H9 (cell line): ENCODE measurements around the gene GGCT. TPM values are rescaled to one million over a fixed set of nuclear protein-coding genes. Genes with fewer than 3 reads are reported as not detected.

ENCODE experiments used
- DNase-seq: peaks from one replicate; pipeline ENCODE4 v3.0.0-alpha.2; 2017
- H2AFZ ChIP-seq: one replicate; pipeline ENCODE4 v1.6.1; 2013; ENCODE audit warnings: mild to moderate bottlenecking, low read length, control low read depth, moderate library complexity
- H2AK5ac ChIP-seq: 2 replicates; pipeline ENCODE4 v1.6.1; 2013; ENCODE audit warnings: low read length, control low read depth, mixed read lengths; ENCODE audit not compliant: insufficient read length
- H2BK120ac ChIP-seq: one replicate; pipeline ENCODE4 v1.6.1; 2013; ENCODE audit warnings: low read depth, mild to moderate bottlenecking, low read length, control low read depth, inconsistent platforms; ENCODE audit not compliant: poor library complexity, severe bottlenecking
- H2BK12ac ChIP-seq: 2 replicates; pipeline ENCODE4 v1.6.1; 2013; ENCODE audit warnings: low read length, control low read depth, mixed read lengths, low read depth; ENCODE audit not compliant: insufficient read length
- H2BK15ac ChIP-seq: 2 replicates; pipeline ENCODE4 v1.6.1; 2013; ENCODE audit warnings: low read depth, low read length, control low read depth
- H2BK20ac ChIP-seq: one replicate; pipeline ENCODE4 v1.6.1; 2013; ENCODE audit warnings: low read depth, mild to moderate bottlenecking, low read length, control low read depth, inconsistent platforms; ENCODE audit not compliant: poor library complexity, severe bottlenecking
- H2BK5ac ChIP-seq: 2 replicates; pipeline ENCODE4 v1.6.1; 2013; ENCODE audit warnings: low read length, control low read depth, mixed read lengths; ENCODE audit not compliant: insufficient read length
- H3K14ac ChIP-seq: 2 replicates; pipeline ENCODE4 v1.6.1; 2013; ENCODE audit warnings: low read length, control low read depth; ENCODE audit not compliant: insufficient read depth
- H3K18ac ChIP-seq: 2 replicates; pipeline ENCODE4 v1.6.1; 2013; ENCODE audit warnings: low read depth, mild to moderate bottlenecking, mixed read lengths, low read length, control low read depth; ENCODE audit not compliant: insufficient read length
- H3K23ac ChIP-seq: 2 replicates; pipeline ENCODE4 v1.6.1; 2013; ENCODE audit warnings: low read length, control low read depth, mixed read lengths, low read depth; ENCODE audit not compliant: insufficient read length
- H3K23me2 ChIP-seq: 2 replicates; pipeline ENCODE4 v1.6.1; 2013; ENCODE audit warnings: low read depth, mild to moderate bottlenecking, mixed read lengths, low read length, control low read depth; ENCODE audit not compliant: insufficient read length, poor library complexity, severe bottlenecking
- H3K27ac ChIP-seq: 2 replicates; pipeline ENCODE4 v1.5.1; 2013; ENCODE audit warnings: low read length, control low read depth, mixed read lengths, low read depth; ENCODE audit not compliant: insufficient read length
- H3K27me3 ChIP-seq: 2 replicates; pipeline ENCODE4 v1.6.1; 2013; ENCODE audit warnings: low read length, control low read depth, inconsistent platforms; ENCODE audit not compliant: insufficient read depth
- H3K4ac ChIP-seq: 2 replicates; pipeline ENCODE4 v1.6.1; 2013; ENCODE audit warnings: low read depth, mild to moderate bottlenecking, control low read depth, inconsistent platforms, low read length, moderate library complexity
- H3K4me1 ChIP-seq: 2 replicates; pipeline ENCODE4 v1.6.1; 2013; ENCODE audit warnings: low read length, control low read depth, inconsistent platforms; ENCODE audit not compliant: insufficient read depth
- H3K4me2 ChIP-seq: 2 replicates; pipeline ENCODE4 v1.6.1; 2013; ENCODE audit warnings: low read length, control low read depth, mixed read lengths; ENCODE audit not compliant: insufficient read length, insufficient read depth
- H3K56ac ChIP-seq: 2 replicates; pipeline ENCODE4 v1.6.1; 2013; ENCODE audit warnings: low read depth, mild to moderate bottlenecking, mixed read lengths, low read length, control low read depth; ENCODE audit not compliant: insufficient read length
- H3K79me1 ChIP-seq: 2 replicates; pipeline ENCODE4 v1.6.1; 2013; ENCODE audit warnings: low read depth, mild to moderate bottlenecking, moderate library complexity, low read length, control low read depth, inconsistent platforms; ENCODE audit not compliant: insufficient read depth, poor library complexity, severe bottlenecking
- H3K79me2 ChIP-seq: 2 replicates; pipeline ENCODE4 v1.6.1; 2013; ENCODE audit warnings: low read length, control low read depth, inconsistent platforms; ENCODE audit not compliant: insufficient read depth
- H3K9ac ChIP-seq: 2 replicates; pipeline ENCODE4 v1.6.1; 2013; ENCODE audit warnings: low read length, control low read depth, mixed read lengths; ENCODE audit not compliant: insufficient read length; ENCODE audit errors: extremely low read depth
- H3K9me3 ChIP-seq: one replicate; pipeline ENCODE4 v1.6.1; 2013; ENCODE audit warnings: low read depth, low read length, inconsistent platforms; ENCODE audit not compliant: control insufficient read depth
- H3T11ph ChIP-seq: one replicate; pipeline ENCODE4 v1.6.1; 2013; ENCODE audit warnings: mild to moderate bottlenecking, low read length, control low read depth, inconsistent platforms
- H4K20me1 ChIP-seq: one replicate; pipeline ENCODE4 v1.6.1; 2013; ENCODE audit not compliant: control insufficient read depth, insufficient read length, insufficient read depth
- H4K5ac ChIP-seq: 2 replicates; pipeline ENCODE4 v1.6.1; 2013; ENCODE audit warnings: low read depth, mild to moderate bottlenecking, mixed read lengths, low read length, control low read depth; ENCODE audit not compliant: insufficient read length
- H4K8ac ChIP-seq: replicated peaks from 2 replicates; pipeline ENCODE4 v1.6.1; 2013; ENCODE audit warnings: low read length, control low read depth, mixed read lengths, low read depth; ENCODE audit not compliant: insufficient read length
- H4K91ac ChIP-seq: 2 replicates; pipeline ENCODE4 v1.6.1; 2013; ENCODE audit warnings: low read depth, mild to moderate bottlenecking, moderate library complexity, mixed read lengths, low read length, control low read depth; ENCODE audit not compliant: insufficient read length
- H3K27ac Mint-ChIP-seq, 3 experiments: 2 replicates in 2 of 3; 3 replicates in 1 of 3; pipeline ENCODE4 v1.8.0; 2020 to 2021; ENCODE audit warnings: mixed read lengths in 3 of 3, mild to moderate bottlenecking in 1 of 3, moderate library complexity in 1 of 3
- H3K27me3 Mint-ChIP-seq: 2 replicates; pipeline ENCODE4 v1.8.0; 2021; ENCODE audit warnings: low read depth, mild to moderate bottlenecking, moderate library complexity, mixed read lengths
- H3K36me3 Mint-ChIP-seq, 3 experiments: 2 replicates in 2 of 3; 3 replicates in 1 of 3; pipeline ENCODE4 v1.8.0; 2020 to 2021; ENCODE audit warnings: low read depth in 3 of 3, mixed read lengths in 3 of 3; ENCODE audit not compliant: insufficient read depth in 1 of 3
- H3K4me1 Mint-ChIP-seq, 2 experiments: 2 replicates each; pipeline ENCODE4 v1.8.0; 2020; ENCODE audit warnings: mixed read lengths in 2 of 2
- H3K4me3 Mint-ChIP-seq, 2 experiments: 2 replicates in 1 of 2; 3 replicates in 1 of 2; pipeline ENCODE4 v1.8.0; 2020 to 2021; ENCODE audit warnings: mild to moderate bottlenecking in 2 of 2, mixed read lengths in 2 of 2, moderate library complexity in 1 of 2
- H3K9me3 Mint-ChIP-seq, 2 experiments: 2 replicates in 1 of 2; 3 replicates in 1 of 2; pipeline ENCODE4 v1.8.0; 2020; ENCODE audit warnings: mild to moderate bottlenecking in 2 of 2, mixed read lengths in 2 of 2, moderate library complexity in 1 of 2
- WGBS: extraction: QIAGEN DNeasy Blood & Tissue Kit; methylation state at CpG from one replicate; pipeline ENCODE4 v1.1.7; 2013; ENCODE audit warnings: missing lambda C conversion rate, low lambda C conversion rate, mixed read lengths; ENCODE audit not compliant: insufficient read length; ENCODE audit errors: extremely low coverage; 5-methylcytosine and 5-hydroxymethylcytosine counted together
- total RNA-seq: library from RNA; stranded (reverse); gene quantifications from 2 replicates; pipeline ENCODE4 v1.2.1, GENCODE V29; 2021
- TF ChIP-seq, protein P1 (sequence below): fragments of 200-600 bp; sonication (generic); conservative IDR thresholded peaks from 3 replicates; pipeline ENCODE4 v1.8.0; 2021; ENCODE audit warnings: antibody characterized with exemption, mild to moderate bottlenecking

The GGCT gene
- total RNA-seq, 1 experiment from 2014 or later, result 84.9 TPM

- Histone ChIP-seq H2BK12ac (no peak within 1 kb of the TSS), H3K27me3 (no peaks in the 10 kb centered on the region), H3K18ac (peak within 1 kb of the TSS; percentile 54), H3K9ac (peak within 1 kb of the TSS; percentile 17), H3T11ph (no peak within 1 kb of the TSS), H3K79me2 (no peaks in the 10 kb centered on the region), H4K8ac (no peak within 1 kb of the TSS), H3K14ac (peak within 1 kb of the TSS; percentile 77), H2AFZ (no peak within 1 kb of the TSS), H4K5ac (no peak within 1 kb of the TSS), H4K91ac (no peak within 1 kb of the TSS), H2BK120ac (no peak within 1 kb of the TSS), H3K4me1 (no peaks in the 10 kb centered on the region), H3K4me2 (peak within 1 kb of the TSS; percentile 57), H3K79me1 (no peaks in the 10 kb centered on the region), H3K56ac (no peak within 1 kb of the TSS), H2BK20ac (no peak within 1 kb of the TSS), H3K23me2 (peaks cover 11% of the 10 kb centered on the region), H2BK5ac (no peak within 1 kb of the TSS), H3K9me3 (no peaks in the 10 kb centered on the region), H3K4ac (no peak within 1 kb of the TSS), H4K20me1 (no peaks in the 10 kb centered on the region), H2BK15ac (no peak within 1 kb of the TSS), H2AK5ac (no peak within 1 kb of the TSS), H3K27ac (no peak within 1 kb of the TSS), H3K23ac (no peak within 1 kb of the TSS)
- H3K4me3 Mint-ChIP-seq, result peak within 1 kb of the TSS; percentile 81 to 87
- peaks cover 9 to 11% of the 10 kb centered on the region in 2 experiments; a peak in 3 of 4 replicates for H3K4me1 Mint-ChIP-seq
- no peaks in the 10 kb centered on the region for H3K9me3 Mint-ChIP-seq
- H3K36me3 Mint-ChIP-seq, result no peaks in the 10 kb centered on the region; a peak in 2 of 7 replicates
- TF ChIP-seq, protein P1, sequence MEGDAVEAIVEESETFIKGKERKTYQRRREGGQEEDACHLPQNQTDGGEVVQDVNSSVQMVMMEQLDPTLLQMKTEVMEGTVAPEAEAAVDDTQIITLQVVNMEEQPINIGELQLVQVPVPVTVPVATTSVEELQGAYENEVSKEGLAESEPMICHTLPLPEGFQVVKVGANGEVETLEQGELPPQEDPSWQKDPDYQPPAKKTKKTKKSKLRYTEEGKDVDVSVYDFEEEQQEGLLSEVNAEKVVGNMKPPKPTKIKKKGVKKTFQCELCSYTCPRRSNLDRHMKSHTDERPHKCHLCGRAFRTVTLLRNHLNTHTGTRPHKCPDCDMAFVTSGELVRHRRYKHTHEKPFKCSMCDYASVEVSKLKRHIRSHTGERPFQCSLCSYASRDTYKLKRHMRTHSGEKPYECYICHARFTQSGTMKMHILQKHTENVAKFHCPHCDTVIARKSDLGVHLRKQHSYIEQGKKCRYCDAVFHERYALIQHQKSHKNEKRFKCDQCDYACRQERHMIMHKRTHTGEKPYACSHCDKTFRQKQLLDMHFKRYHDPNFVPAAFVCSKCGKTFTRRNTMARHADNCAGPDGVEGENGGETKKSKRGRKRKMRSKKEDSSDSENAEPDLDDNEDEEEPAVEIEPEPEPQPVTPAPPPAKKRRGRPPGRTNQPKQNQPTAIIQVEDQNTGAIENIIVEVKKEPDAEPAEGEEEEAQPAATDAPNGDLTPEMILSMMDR, result peak; percentile 33; the same call in 2 of the 3 replicates
- peak; percentile 77 for DNase-seq
- H3K27ac Mint-ChIP-seq, result peak within 1 kb of the TSS in 2 of 3 experiments; percentile 42 to 78; a peak in 3 of 7 replicates
- H3K27me3 Mint-ChIP-seq, result peaks cover 22% of the 10 kb centered on the region
- WGBS, result no CpG with 5 or more reads among the region's 77 CpGs
These were observed 26.1 kb downstream of the GGCT start, which contains the start of gene NOD1 for GRCh38 chr7:30478349-30479201. TSS of gene NOD1 (minus strand) at chr7:30478784. CDS start at chr7:30456921, 21,863 bp downstream.
